Suppressor macrophage treated with lipopolysaccharide for 1 hour (primary cell): Measurements from ENCODE around the gene HSPB6.
"Not testable (repeated sequence)": the region's sequence is repeated elsewhere in the genome, so short reads cannot be mapped to it uniquely, and the experiment has no call there.

Experiments
- DNase-seq, 3 donors: peaks; one replicate each; pipeline ENCODE4 v3.0.0-alpha.2; 2020 to 2022

Gene HSPB6

GRCh38 chr19:35756377-35757230 lies at the start of gene HSPB6:
TSS of gene HSPB6 (minus strand) at chr19:35757029. CDS start at chr19:35757008, 21 bp downstream.
- DNase-seq = no peak

GRCh38 chr19:35806597-35806996 lies 49.8 kb upstream of the HSPB6 start:
- no peak for DNase-seq

- DNase-seq = no peak
These were observed 48.8 kb upstream of the HSPB6 start for GRCh38 chr19:35805526-35806102.

- no peak for DNase-seq
These were observed 45.0 kb upstream of the HSPB6 start for GRCh38 chr19:35801828-35802227.

- DNase-seq = peak in 2 of 3 donors; percentile 22 to 28
These were observed 40.8 kb upstream of the HSPB6 start for GRCh38 chr19:35797663-35798062.

- DNase-seq = no peak
These were observed 40.1 kb upstream of the HSPB6 start for GRCh38 chr19:35796645-35797542.

GRCh38 chr19:35795564-35795963 lies 38.7 kb upstream of the HSPB6 start:
- DNase-seq = not testable (repeated sequence)

- DNase-seq = peak in 2 of 3 donors; percentile 8 to 33
These were observed 36.7 kb upstream of the HSPB6 start for GRCh38 chr19:35793381-35794165.

GRCh38 chr19:35792888-35793287 lies 36.1 kb upstream of the HSPB6 start:
- DNase-seq = no peak

- DNase-seq = no peak
These were observed 35.5 kb upstream of the HSPB6 start for GRCh38 chr19:35792312-35792711.

- DNase-seq = no peak
These were observed 35.0 kb upstream of the HSPB6 start for GRCh38 chr19:35791814-35792279.

- no peak for DNase-seq
These were observed 34.4 kb upstream of the HSPB6 start for GRCh38 chr19:35790981-35791813.

GRCh38 chr19:35789978-35790944 lies 33.4 kb upstream of the HSPB6 start:
- DNase-seq = no peak

- DNase-seq = no peak
These were observed 32.6 kb upstream of the HSPB6 start for GRCh38 chr19:35789195-35789977.

- no peak for DNase-seq
These were observed 31.6 kb upstream of the HSPB6 start for GRCh38 chr19:35788205-35788960.

GRCh38 chr19:35787227-35787799 lies 30.5 kb upstream of the HSPB6 start:
- DNase-seq = no peak

GRCh38 chr19:35786299-35787160 lies 29.7 kb upstream of the HSPB6 start:
- no peak for DNase-seq
